ENCODE data around the gene SH3RF1.
"Not testable (repeated sequence)": the region's sequence is repeated elsewhere in the genome, so short reads cannot be mapped to it uniquely, and the experiment has no call there.

The SH3RF1 gene

DNA sequence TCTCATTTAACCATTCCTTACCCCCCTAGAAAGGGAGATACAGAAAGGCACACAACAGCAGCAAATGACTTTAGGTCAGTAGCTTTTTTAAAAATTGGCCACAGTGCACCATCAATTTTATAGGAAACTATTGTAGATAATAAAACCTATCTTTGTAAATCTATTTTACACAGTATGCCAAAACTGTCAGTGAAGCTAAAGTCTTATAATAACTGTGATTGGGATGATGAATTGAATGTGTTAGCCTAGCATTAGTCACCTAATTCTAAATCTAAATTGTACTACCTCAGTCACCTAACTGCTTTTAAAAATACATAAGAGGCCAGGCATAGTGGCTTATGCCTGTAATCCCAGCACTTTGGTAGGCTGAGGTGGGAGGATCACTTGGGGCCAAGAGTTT lies 44.2 kb downstream of the SH3RF1 start:
- DNase-seq (ENCODE audit: low read depth in 3 of 3) = no peak

DNA sequence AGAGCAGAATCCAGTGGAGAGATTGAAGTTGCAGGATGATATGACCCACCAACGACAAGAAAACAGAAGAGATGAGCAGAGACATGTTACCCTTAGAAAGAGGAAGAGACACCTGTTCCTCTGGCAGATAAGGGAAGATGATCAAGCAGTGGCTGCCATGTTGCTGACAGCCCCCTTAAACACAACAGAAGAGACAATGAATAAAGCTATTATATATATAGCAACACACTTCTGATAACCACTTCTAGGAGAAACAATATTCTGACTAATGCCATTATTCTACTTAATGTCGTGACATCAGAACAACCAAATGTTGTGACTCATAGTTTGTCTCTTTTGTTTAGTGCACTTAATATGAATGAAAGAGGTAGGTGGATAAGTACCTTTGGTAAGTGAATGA lies 44.9 kb downstream of the SH3RF1 start:
- DNase-seq (ENCODE audit: low read depth in 3 of 3) = no peak

DNA sequence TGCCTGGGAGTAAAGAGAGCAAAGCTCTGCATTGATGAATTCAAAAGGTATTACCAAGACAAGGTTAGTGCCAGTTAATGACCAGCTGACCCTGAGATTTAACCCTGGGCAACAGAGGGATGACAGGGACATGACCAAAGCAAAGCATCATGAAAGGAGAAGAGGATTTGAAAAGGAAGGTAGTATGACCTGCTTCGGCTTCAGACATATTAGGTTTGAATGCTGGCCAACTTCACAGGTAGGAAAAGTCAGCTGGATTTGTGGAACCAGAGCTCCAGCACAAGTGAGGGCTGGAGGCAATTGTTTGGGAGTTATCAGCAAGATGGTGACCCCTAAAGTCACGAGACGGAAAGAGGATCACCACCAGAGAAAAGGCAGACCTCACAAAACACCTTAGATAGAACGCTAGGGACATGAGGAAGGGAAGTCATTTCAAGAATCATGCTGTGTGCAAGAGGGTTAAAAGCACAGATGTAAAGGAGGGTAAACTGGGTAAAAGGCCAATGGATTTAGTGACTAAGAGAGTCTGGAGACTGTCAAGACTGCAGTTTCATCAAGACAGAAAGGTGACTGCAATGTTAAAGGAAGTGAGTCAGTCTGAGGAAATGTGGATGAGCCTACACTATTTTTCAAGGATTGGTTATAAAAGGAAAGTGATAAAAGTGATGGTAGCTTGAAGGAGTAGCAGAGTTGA lies 45.6 kb downstream of the SH3RF1 start:
- no peak for DNase-seq (ENCODE audit: low read depth in 3 of 3)

DNA sequence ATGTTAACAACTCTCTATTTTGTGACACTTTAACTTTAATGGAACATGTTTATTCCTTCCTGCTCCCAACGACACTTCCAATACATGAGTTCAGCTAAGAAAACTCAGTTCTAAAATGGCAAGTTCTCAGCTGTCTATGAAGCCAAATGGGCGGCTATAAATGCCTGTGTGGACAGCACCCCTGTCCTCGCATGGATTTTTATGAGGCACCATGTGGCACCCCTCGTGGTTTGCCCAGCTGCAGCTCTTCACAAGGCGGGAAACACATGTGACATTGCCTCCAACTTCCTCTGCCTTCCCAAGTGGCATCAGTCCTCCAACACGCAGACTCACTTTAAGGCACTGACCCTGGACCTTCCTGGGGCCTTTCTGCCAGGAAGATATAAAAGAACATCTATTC lies 48.0 kb downstream of the SH3RF1 start:
- DNase-seq (ENCODE audit: low read depth in 3 of 3) = no peak

DNA sequence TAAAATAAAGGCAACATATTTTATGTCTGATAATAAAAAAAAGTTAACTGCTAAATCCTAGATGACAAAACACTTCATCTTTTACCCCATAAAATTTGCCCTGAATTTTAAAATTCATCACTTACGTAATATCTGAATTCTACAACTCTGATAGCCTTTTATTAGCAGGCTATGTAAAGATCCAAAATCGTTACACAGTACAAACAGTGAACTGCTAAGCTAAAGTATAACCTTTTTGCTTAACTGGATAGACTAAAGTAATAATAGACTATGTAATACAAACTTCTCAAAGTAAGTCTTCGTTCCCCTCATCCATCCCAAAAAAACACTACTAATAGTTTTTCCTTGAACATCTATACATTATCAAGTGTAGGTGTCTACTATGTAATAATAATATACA lies 49.1 kb downstream of the SH3RF1 start:
- no peak for DNase-seq (ENCODE audit: low read depth in 3 of 3)

DNA sequence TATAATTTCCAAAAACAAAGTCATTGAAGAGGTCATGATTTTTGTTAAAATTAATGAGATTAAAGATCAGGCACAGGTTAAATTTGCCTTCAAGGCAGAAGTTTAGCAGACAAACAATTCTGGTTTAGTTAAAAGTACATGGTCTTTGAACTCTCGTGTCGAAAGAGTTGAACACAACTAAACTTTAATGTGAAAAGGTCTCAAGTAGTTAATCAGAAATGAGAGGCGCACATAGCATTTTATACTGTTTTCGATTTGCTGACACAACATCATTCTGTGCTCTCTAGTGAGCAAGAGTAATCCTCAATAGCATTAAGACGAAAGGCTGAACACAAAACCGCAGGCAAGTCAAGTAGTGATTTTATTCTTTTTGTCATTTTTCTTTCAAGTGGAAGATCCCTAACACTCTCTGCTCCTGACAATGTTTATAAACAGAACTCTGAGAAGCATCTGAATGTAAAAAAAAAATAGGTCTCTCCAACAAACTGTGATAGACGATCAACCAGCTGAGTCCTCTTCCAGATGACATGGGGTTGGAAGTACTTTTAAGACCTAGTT lies 49.8 kb downstream of the SH3RF1 start:
- no peak for DNase-seq (ENCODE audit: low read depth in 3 of 3)

DNA sequence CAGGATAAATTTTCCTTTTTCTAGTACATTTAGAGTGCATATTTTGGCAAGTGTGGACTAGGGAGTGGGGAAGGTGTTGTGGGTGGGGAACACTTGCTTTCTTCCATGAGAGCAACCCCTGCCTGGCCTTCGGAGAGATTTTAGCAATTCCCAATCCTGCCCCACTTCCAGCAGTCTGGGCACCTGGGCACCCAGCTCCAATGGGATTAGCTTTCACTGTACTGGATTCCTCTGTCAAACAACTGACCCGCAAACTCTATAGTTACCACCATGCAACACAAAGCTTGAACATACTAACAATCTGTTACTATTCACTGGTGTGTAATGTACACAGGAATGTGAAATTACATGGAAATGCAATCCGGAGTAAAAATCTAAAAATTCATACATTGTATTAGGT lies 50.3 kb downstream of the SH3RF1 start:
- no peak for DNase-seq (ENCODE audit: low read depth in 3 of 3)

DNA sequence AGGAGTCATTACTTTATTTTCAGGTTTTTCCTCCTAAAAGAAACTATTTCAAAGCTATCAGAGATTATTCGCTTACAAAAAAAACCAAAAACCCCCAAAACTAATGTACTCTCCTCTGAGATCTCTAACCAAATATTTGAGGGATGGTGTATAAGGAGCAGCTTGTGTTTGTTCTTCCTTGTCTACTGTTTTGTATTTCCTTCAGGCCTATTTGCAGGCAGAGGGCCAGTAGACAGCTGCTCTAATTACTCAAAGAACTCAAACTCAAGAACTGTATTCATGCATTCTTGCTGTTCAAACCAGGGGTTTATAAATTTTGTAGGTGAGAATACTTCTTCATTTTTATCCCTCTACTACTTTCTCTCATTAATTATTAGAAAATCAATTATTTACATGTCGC lies 51.3 kb downstream of the SH3RF1 start:
- DNase-seq (ENCODE audit: low read depth in 3 of 3) = no peak

DNA sequence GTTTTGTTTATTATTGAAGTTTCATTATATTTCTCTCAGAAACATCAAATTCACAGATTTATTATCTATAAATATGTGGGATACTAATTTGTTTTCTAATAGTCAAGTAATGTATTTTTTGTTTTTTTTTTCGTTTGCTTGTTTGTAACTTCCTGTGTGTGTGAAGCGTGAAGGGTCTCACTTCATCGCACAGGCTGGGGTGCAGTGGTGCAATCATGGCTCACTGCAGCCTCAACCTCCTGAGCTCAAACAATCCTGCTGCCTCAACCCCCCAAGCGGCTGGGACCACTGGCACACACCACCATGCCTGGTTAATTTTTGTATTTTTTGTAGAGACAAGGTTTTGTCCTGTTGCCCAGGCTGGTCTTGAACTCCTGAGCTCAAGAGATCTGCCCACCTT lies 55.1 kb downstream of the SH3RF1 start:
- no peak for DNase-seq (ENCODE audit: low read depth in 3 of 3)

DNA sequence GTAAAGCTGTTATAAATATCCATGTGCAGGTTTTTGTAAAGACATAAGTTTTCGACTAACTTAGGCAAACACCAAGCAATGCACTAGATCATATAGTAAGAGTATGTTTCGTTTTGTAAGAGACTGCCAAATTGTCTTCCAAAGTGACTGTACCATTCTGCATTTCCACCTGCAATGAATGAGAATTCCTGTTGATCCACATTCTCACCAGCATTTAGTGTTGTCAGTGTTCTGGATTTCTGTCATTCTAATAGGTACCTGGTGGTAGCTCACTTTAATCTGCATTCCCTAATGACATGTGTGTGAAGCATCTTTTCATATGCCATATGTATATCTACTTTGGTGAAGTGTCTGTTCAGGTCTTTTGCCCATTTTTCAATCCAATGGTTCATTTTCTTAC lies 57.8 kb downstream of the SH3RF1 start:
- DNase-seq (ENCODE audit: low read depth in 3 of 3) = no peak

DNA sequence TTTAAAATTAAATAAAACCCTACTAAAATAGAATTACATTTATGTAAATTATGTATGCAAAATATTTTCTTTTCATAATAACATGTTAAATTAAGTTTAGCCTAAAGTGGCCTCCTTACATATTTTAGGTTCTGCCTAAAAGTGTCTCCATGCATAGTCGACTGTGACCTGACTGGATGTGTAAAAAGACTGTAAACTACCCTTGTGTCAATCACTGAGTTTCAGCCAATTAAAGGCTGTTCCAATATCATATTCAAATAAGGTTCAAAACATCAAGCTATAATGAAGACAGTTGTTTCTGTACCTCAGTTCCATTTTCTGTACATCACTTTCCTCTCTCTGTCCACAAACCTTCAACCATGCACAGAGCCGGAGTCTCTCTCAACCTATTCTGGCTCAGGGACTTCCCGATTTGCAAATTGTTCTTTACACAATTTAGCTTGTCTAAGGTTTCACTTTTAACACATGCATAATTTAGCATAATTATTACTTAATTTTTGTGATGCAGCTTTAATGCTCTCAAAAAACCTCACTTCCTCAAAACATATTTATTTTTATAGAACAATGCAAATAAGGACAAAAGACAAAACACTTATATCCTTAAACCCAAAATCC lies 60.1 kb downstream of the SH3RF1 start:
- DNase-seq (ENCODE audit: low read depth in 3 of 3) = no peak

DNA sequence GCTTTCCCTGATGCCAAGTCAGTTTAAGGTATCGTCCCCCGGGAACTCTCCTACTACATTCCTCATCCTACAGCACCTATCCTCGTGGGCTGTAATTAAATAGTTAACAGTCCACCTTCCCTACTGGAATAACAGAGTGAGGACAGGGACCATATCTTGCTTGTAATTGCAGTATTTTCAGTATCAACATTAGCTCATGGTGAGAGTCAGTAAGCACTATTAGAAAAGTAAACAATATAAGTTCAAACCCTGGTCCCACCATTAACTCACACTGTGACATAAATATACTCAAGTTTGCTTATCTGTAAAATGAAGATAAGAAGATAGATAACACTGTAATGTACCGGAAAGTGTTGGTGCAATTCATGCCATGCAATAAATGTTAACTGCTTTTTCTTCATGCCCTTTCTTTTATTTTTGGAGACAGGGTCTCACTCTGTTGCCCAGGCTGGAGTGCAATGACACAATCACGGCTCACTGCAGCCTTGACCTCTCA lies 61.3 kb downstream of the SH3RF1 start:
- no peak for DNase-seq (ENCODE audit: low read depth in 3 of 3)

DNA sequence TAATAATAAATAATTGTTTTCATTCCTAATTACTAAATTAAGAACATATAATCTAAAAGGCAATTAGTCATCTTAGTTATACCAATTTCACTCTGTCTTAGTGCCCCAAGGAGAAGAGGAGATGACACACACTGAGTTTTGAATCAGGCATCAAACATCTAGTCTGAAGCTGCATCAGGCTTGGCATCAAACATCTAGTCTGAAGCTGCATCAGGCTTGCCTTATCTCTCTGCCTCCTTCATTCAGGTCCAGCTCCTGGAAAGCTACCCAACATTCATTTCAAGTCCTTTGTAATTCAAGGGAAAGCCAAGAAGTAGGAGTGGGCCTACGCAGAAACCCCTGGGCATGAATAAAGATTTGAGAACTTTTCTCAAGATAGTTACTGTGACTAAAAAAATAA lies 62.2 kb downstream of the SH3RF1 start:
- DNase-seq (ENCODE audit: low read depth in 3 of 3) = no peak

DNA sequence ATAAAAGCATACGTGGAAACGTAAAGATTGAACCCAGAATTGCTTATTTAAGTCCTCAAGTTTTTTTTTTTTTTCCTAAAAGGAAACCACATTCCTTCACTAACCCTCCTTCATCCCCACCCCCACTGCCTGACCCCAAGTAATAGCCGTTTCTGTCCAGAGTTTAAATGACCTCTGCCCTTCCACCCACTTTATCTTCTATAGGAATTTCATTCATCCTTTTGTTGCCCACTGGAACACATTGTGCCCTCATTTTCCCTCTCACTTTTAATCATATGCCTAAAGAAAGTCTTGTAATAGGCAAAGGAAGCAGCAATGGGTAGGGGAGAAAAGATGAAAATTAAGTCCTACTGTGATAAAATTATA lies 62.7 kb downstream of the SH3RF1 start:
- DNase-seq (ENCODE audit: low read depth in 3 of 3) = no peak

DNA sequence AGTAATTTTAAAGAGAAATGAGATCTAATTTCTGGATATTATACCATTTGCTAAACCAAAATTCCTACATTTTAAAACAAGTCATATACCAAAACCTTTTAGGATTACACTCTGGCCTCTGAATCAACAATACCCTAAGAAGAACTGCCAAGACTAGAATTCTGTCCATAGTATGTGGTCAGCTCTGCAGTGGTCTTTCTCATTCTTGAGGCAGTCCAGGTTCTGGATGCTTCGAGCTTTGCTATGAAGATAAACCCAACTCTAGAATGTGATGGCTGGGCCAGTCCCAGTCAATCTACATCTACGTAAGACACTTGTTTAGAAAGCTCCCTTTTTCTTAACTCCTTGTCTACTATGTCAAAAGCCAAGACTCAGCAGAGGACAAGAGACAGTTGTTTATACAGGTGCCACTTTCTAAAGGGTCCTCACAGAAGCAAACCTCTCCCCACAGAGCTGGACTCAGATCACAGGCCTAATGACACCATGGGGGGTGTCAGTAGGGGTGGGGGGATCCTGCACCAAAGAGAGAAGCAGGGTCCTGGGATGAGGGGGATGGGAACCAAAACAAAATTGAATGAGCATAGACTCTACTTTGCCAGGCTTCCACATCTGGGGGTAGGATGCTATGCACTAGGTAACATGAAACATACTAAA lies 63.2 kb downstream of the SH3RF1 start:
- DNase-seq (ENCODE audit: low read depth in 3 of 3) = no peak

DNA sequence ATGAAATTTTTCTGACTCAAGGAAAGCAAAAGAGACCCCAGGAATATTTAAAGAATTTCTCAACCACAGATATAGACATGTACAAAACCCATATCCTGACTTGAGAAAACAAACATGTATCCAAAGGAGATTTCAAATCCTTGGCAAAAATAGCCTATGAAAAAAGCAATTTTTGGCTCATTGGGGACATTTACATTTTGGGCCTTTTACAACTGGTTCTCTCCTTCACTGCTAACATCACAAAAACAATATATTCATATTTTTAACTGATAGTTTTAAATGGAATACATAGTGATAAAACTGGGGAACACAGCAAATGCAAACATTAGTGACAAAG lies 65.0 kb downstream of the SH3RF1 start:
- no peak for DNase-seq (ENCODE audit: low read depth in 3 of 3)

DNA sequence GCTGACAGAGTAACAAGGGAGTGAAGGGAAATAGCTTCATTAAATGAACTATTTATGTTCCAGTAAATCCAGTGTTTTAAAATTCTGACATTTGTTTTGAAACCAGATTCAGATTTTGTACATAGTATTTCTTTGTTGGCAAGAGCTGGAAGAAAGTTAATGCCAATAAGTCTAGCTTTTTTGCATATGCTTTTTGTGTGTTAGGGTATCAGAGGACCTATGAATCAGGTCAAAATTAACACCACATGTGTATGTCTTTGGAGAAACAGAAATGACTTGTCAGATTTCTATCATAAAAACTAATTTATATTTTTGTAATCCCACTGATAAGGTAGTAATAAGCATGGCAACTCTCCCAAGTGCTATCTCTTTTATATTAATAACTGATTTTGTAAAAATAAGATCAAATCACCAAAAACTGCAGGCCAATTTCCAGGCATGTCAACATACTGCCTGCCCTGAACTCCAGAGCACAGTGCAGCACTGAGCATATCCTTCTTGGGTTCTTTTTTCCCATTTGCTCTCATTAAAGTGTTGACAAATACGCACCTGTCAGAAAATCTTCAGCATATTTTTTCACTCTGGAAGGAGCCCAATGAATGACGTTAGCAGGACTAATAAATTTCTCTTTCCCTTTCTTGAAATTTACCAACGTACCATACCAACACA lies 65.5 kb downstream of the SH3RF1 start:
- DNase-seq (ENCODE audit: low read depth in 3 of 3) = no peak

DNA sequence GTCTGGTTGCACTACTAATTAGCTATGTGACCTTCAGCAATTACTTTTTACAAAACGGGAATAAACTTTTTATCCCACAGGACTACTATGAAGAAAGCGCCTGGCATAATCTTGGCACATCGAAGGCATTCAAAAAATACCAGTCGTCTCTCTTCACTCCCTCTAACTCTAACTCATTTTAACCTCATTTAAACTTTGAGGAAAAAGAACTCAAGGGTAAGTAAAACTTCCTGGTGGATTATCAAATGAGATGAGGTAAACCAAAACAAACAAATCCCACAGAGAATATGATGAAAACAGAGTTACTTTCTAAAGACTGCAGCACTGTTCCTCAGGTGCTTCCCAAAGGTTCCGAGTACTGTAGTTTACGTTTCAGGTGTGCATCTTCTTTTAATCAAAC lies 66.9 kb downstream of the SH3RF1 start:
- no peak for DNase-seq (ENCODE audit: low read depth in 3 of 3)

DNA sequence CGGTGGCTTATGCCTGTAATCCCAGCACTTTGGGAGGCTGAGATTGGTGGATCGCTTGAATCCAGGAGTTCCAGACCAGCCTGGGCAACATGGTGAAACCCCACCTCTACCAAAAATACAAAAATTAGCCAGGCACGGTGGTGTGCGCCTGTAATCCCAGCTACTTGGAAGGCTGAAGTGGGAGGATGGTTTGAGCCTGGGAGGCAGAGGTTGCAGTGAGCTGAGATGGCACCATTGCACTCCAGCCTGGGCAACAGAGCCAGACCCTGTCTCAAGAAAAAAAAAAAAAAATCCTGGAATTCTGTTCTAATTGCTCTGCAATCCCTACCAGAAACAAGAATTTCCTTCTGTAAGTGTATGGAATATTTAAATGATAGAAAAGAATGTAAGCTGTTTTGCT lies 67.5 kb downstream of the SH3RF1 start:
- DNase-seq (ENCODE audit: low read depth in 3 of 3) = not testable (repeated sequence)

DNA sequence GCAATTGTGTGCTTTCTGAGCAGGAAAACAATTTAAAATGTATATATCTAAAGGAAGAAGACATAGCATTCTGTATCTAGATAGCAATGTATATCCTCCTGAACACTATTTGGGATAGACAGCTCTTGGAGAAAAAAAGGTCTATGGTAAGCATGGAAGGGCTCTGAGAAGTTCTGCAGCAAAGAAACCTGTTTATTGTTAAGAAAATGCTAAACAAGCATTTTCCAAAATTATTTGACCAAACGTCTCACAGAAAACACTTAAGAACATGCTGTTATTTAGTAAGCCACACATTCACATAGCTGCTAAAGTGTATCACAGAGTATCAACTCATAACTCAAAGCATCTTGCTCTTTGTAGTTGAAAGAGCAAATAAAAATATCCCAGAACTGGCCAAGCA lies 67.9 kb downstream of the SH3RF1 start:
- DNase-seq (ENCODE audit: low read depth in 3 of 3) = no peak

DNA sequence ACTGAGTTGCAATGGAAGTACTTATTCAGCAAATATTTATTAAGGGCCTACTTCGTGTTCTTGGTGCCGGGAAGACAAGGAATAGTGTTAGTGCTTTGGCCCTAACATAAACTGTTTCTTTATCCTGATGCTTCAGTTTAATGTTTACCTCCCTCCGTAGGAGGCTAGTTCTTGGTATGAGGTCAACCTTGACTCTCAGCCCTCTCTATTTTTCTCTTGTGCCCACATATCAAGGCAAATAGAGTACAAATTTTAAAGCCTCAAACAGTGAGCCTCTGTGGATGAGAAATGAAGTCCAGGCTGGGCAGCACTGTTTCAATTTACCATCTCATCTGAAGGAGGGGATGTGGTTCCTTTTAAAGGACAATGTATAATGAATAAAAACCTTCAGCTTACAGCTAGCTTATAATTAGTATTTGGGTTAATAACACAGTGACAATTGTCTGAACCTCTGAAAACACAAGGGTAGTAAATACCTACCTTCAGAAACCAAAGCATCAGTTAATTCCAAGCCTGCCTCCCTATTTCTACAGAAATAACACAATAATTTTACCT lies 68.5 kb downstream of the SH3RF1 start:
- no peak for DNase-seq (ENCODE audit: low read depth in 3 of 3)
